HPDE6-E6E7 (cell line): ENCODE measurements around the gene EMILIN1.

Source experiments
- DNase-seq: peaks from one replicate; pipeline ENCODE4 v3.0.0; 2011; ENCODE audit warnings: missing footprints; ENCODE audit errors: extremely low spot score

The EMILIN1 gene

GRCh38 chr2:27078267-27079194 lies at the start of gene EMILIN1:
EMILIN1 (plus strand) TSS chr2:27078615; CDS start chr2:27079066, 451 bp downstream.
- no peak for DNase-seq

- DNase-seq = no peak
Observed at GRCh38 chr2:27029051-27029450, 49.4 kb upstream of the EMILIN1 start.

- DNase-seq = peak; percentile 94
Observed at GRCh38 chr2:27032495-27033252, 45.7 kb upstream of the EMILIN1 start, which contains the start of gene TMEM214. TMEM214 (plus strand) TSS chr2:27032965; CDS start chr2:27033016, 51 bp downstream.

- DNase-seq = no peak
Observed at GRCh38 chr2:27033253-27033852, 45.1 kb upstream of the EMILIN1 start.

GRCh38 chr2:27038012-27038411 lies 40.4 kb upstream of the EMILIN1 start:
- DNase-seq = no peak

GRCh38 chr2:27038631-27039339 lies 39.6 kb upstream of the EMILIN1 start:
- DNase-seq = no peak

GRCh38 chr2:27039426-27039825 lies 39.0 kb upstream of the EMILIN1 start:
- no peak for DNase-seq

GRCh38 chr2:27039871-27040270 lies 38.5 kb upstream of the EMILIN1 start:
- DNase-seq = no peak

- DNase-seq = no peak
Observed at GRCh38 chr2:27040282-27040681, 38.1 kb upstream of the EMILIN1 start.

- DNase-seq = no peak
Observed at GRCh38 chr2:27041752-27042151, 36.7 kb upstream of the EMILIN1 start.

- DNase-seq = no peak
Observed at GRCh38 chr2:27042159-27042661, 36.2 kb upstream of the EMILIN1 start.

- DNase-seq = no peak
Observed at GRCh38 chr2:27042985-27043634, 35.3 kb upstream of the EMILIN1 start.

GRCh38 chr2:27049422-27050280 lies 28.8 kb upstream of the EMILIN1 start:
- DNase-seq = peak; percentile 34

- DNase-seq = peak; percentile 86
Observed at GRCh38 chr2:27050281-27050995, 28.0 kb upstream of the EMILIN1 start.

- DNase-seq = peak; percentile 100
Observed at GRCh38 chr2:27050996-27051901, 27.2 kb upstream of the EMILIN1 start, which contains the start of gene AGBL5. AGBL5 (plus strand) TSS chr2:27051668; CDS start chr2:27052959, 1,291 bp downstream.

GRCh38 chr2:27051902-27052645 lies 26.3 kb upstream of the EMILIN1 start:
- no peak for DNase-seq

GRCh38 chr2:27053321-27053720 lies 25.1 kb upstream of the EMILIN1 start:
- no peak for DNase-seq
